AG20443 (cell line): ENCODE results near the gene NUBPL.
"Not testable (repeated sequence)": the region's sequence is repeated elsewhere in the genome, so short reads cannot be mapped to it uniquely, and the experiment has no call there.

Experiments used
- DNase-seq: peaks from one replicate; pipeline ENCODE4 v3.0.0; 2012; ENCODE audit warnings: low spot score, mixed read lengths

The NUBPL gene

GRCh38 chr14:31880935-31881334, 319.7 kb downstream of the NUBPL start:
- peak; percentile 93 for DNase-seq

GRCh38 chr14:31881531-31882310, 320.5 kb downstream of the NUBPL start:
- DNase-seq = peak; percentile 47

GRCh38 chr14:31884238-31884637, 323.0 kb downstream of the NUBPL start:
- DNase-seq = no peak

GRCh38 chr14:31884776-31885379, 323.7 kb downstream of the NUBPL start:
- DNase-seq = no peak

GRCh38 chr14:31886156-31886835, 325.1 kb downstream of the NUBPL start:
- DNase-seq = no peak

- no peak for DNase-seq
Observed at GRCh38 chr14:31887929-31888580, 326.9 kb downstream of the NUBPL start.

GRCh38 chr14:31889297-31889696, 328.1 kb downstream of the NUBPL start:
- DNase-seq = no peak

GRCh38 chr14:31890202-31890601, 329.0 kb downstream of the NUBPL start:
- not testable (repeated sequence) for DNase-seq

GRCh38 chr14:31893221-31893757, 332.1 kb downstream of the NUBPL start:
- no peak for DNase-seq

- DNase-seq = no peak
Observed at GRCh38 chr14:31894351-31894750, 333.1 kb downstream of the NUBPL start.

- peak; percentile 38 for DNase-seq
Observed at GRCh38 chr14:31895206-31895605, 334.0 kb downstream of the NUBPL start.

GRCh38 chr14:31895646-31896045, 334.4 kb downstream of the NUBPL start:
- no peak for DNase-seq

- peak; percentile 39 for DNase-seq
Observed at GRCh38 chr14:31897581-31898186, 336.5 kb downstream of the NUBPL start.

GRCh38 chr14:31898838-31899528, 337.8 kb downstream of the NUBPL start:
- no peak for DNase-seq

- DNase-seq = no peak
Observed at GRCh38 chr14:31902002-31902401, 340.8 kb downstream of the NUBPL start.

GRCh38 chr14:31902945-31903646, 341.9 kb downstream of the NUBPL start:
- no peak for DNase-seq

- no peak for DNase-seq
Observed at GRCh38 chr14:31909977-31910376, 348.8 kb downstream of the NUBPL start.
